HUDEP-2 (cell line): ENCODE data around the gene NRIP1.

ENCODE experiments used
- DNase-seq, 76 experiments: peaks; one replicate each; lab custom pipeline; 2025; ENCODE audit not compliant: unreplicated experiment in 76 of 76; lab: John Stamatoyannopoulos, UW

The NRIP1 gene

GRCh38 chr21:15015622-15016471, 49.0 kb downstream of the NRIP1 start:
- DNase-seq, result no peak

- no peak for DNase-seq
Observed at GRCh38 chr21:15014221-15014620, 50.6 kb downstream of the NRIP1 start.

GRCh38 chr21:15011967-15012366, 52.8 kb downstream of the NRIP1 start:
- no peak for DNase-seq

GRCh38 chr21:15010645-15011044, 54.2 kb downstream of the NRIP1 start:
- no peak for DNase-seq

GRCh38 chr21:15009837-15010363, 54.9 kb downstream of the NRIP1 start:
- DNase-seq, result no peak

GRCh38 chr21:15007716-15008296, 57.0 kb downstream of the NRIP1 start:
- no peak for DNase-seq

- no peak for DNase-seq
Observed at GRCh38 chr21:15006594-15007230, 58.1 kb downstream of the NRIP1 start.

- DNase-seq, result no peak
Observed at GRCh38 chr21:15005391-15005790, 59.4 kb downstream of the NRIP1 start.

GRCh38 chr21:15004721-15005370, 60.0 kb downstream of the NRIP1 start:
- no peak for DNase-seq

- no peak for DNase-seq
Observed at GRCh38 chr21:15003463-15004135, 61.2 kb downstream of the NRIP1 start.

GRCh38 chr21:15001857-15002606, 62.8 kb downstream of the NRIP1 start:
- no peak for DNase-seq

- no peak for DNase-seq
Observed at GRCh38 chr21:15001113-15001512, 63.7 kb downstream of the NRIP1 start.

- no peak for DNase-seq
Observed at GRCh38 chr21:15000081-15000480, 64.7 kb downstream of the NRIP1 start.

GRCh38 chr21:14998784-14999183, 66.0 kb downstream of the NRIP1 start:
- DNase-seq, result no peak

GRCh38 chr21:14998336-14998735, 66.5 kb downstream of the NRIP1 start:
- no peak for DNase-seq

- DNase-seq, result no peak
Observed at GRCh38 chr21:14995695-14996490, 68.9 kb downstream of the NRIP1 start.

GRCh38 chr21:14995226-14995625, 69.6 kb downstream of the NRIP1 start:
- DNase-seq, result no peak

GRCh38 chr21:14993115-14993514, 71.7 kb downstream of the NRIP1 start:
- no peak for DNase-seq

GRCh38 chr21:14991957-14992356, 72.8 kb downstream of the NRIP1 start:
- no peak for DNase-seq
